NCI-H460 (cell line): ENCODE results near the gene MTHFD1L. TPM values are rescaled to one million over a fixed set of nuclear protein-coding genes. Genes with fewer than 3 reads are reported as not detected.
"Not testable (repeated sequence)": the region's sequence is repeated elsewhere in the genome, so short reads cannot be mapped to it uniquely, and the experiment has no call there.

Experiments used
- DNase-seq: peaks from one replicate; pipeline ENCODE4 v3.0.0-alpha.2; 2016; ENCODE audit warnings: low read depth; ENCODE audit errors: extremely low read depth
- total RNA-seq: library from RNA; depleted of rRNA; stranded (reverse); fragments of >200 nt; shearing (Covaris generic); gene quantifications from 2 replicates; pipeline ENCODE4 v1.2.3, GENCODE V29; 2014

The MTHFD1L gene
- total RNA-seq, 1 experiment from 2014 or later = 46.2 TPM

- no peak for DNase-seq
These were observed 195.4 kb downstream of the MTHFD1L start for GRCh38 chr6:151060766-151061531.

- DNase-seq = no peak
These were observed 197.8 kb downstream of the MTHFD1L start for GRCh38 chr6:151063352-151063751.

- no peak for DNase-seq
These were observed 198.5 kb downstream of the MTHFD1L start for GRCh38 chr6:151063842-151064647.

- no peak for DNase-seq
These were observed 199.7 kb downstream of the MTHFD1L start for GRCh38 chr6:151065027-151065815.

DNA sequence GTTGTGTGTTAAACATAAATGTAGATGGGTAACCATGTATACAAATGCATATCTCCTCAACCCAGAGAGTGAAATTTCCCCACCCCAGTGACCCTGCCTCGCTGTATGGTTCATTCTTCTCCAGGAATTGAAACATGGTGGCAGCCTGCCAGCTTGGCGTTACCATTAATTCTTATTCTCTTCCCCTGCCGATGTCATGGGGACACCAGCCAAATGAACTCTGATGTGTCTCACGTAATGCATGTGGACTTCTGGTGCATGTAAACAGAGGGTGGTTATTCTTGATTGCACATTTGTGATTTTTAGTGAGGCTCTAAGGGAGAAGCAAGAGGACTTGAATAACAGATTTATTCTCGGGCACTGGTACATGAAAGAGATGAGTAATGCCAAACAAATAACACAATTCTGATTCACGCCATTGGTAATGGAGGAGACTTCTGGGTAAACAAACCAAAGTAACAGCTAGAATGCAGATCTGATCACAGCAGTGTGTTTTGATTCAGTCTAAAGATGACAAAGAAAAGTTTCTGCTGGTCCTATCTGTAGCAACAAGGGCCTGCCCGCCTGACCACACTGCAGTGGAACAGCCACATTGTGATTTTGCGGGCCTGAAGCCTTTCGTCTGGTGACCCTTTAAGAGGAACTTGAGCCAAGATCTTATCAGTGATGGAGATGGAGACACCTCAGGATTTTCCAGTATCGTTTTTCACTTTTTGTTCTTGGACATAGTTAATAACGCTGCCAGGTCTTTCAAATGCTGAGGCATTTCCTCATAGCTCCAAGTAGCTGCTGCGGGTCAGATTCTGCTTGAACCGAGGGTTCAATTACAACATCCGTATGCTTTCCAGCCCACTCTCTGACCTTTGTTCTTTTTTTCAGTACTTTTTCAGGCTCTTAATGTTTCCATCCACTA is 202.4 kb downstream of the MTHFD1L start:
- DNase-seq = peak; percentile 93

GRCh38 chr6:151068761-151069312 is 203.3 kb downstream of the MTHFD1L start:
- DNase-seq = no peak

GRCh38 chr6:151069641-151070040 is 204.1 kb downstream of the MTHFD1L start:
- no peak for DNase-seq

GRCh38 chr6:151070631-151071051 is 205.1 kb downstream of the MTHFD1L start:
- no peak for DNase-seq

DNA sequence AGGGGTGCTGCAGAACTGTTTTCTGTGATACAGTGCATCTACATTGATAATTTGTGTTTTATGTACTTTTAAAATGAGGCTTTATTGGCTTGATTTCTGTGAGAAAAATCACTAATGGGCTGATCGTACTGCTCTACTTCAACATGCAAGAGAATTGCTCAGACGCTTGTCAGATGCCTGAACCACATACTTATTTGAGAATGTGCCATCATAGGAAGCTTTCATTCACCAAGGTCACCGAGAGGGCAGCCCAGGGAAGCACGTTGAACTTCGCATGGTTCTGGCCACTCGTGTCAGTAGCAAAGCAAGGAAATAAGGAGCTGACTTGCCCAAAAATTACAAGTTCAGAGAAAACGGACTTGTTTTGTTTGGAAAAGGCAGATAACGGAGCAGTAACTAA is 205.8 kb downstream of the MTHFD1L start:
- DNase-seq = no peak

- DNase-seq = no peak
These were observed 207.6 kb downstream of the MTHFD1L start for GRCh38 chr6:151073146-151073545.

DNA sequence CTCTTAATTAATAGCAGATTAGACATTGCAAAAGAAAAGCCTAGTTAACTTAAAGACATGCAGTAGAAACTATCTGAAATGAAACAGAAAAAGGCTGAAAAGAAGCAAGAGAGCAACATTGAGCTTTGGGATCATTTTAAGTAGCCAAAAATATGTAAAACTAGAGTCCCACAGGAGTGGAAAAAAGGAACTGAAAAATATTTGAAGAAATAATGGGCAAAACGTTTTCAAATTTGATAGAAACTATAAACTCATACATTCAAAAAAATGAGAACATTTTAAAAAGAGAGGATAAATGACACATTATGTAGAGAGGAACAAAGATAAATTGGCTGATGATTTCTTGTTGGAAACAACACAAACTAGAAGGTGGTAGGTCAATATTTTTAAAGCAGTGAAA is 208.2 kb downstream of the MTHFD1L start:
- DNase-seq = no peak

DNA sequence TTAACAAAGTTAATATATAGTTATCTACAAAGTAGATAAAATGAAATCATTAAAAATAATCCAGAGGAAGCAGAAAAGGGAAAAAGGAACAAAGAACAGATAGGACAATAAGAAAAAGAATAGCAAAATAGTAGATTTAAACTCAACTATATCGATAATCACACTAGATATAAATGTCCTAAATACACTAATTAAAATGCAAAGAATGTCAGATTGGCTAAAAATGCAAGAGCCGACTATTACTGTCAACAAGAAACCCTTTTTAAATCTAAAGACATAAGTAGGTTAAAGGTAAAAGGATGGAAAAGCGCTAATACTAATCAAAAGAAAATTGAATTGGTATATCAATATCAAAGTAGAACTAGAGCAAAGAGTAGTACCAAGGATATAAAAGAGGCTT is 209.5 kb downstream of the MTHFD1L start:
- DNase-seq = no peak

GRCh38 chr6:151075527-151075926 is 210.0 kb downstream of the MTHFD1L start:
- no peak for DNase-seq

DNA sequence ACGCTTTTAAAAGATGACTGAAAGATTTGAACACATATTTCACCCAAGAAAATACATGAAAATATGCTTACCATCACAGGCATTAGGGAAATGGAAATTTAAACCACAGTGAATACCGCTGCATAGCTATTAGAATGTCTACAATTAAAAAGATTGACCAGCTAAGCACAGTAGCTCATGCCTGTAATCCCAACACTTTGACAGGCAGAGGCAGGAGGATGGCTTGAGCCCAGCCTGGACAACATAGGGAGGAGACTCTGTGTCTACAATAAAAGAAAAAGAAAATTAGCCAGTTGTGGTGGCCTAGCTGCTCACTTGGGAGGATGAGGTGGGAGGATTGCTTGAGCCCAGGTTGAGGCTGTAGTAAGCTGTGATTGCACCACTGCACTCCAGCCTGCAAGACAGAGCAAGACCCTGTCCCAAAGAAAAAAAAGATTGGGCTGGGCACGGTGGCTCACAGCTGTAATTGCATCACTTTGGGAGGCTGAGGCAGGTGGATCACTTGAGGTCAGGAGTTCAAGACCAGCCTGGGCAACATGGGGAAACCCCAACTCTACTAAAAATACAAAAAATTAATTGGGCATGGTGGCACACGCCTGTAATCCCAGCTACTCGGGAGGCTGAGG is 210.5 kb downstream of the MTHFD1L start:
- DNase-seq = no peak

GRCh38 chr6:151078655-151079054 is 213.2 kb downstream of the MTHFD1L start:
- no peak for DNase-seq

GRCh38 chr6:151081656-151082055 is 216.2 kb downstream of the MTHFD1L start:
- no peak for DNase-seq

DNA sequence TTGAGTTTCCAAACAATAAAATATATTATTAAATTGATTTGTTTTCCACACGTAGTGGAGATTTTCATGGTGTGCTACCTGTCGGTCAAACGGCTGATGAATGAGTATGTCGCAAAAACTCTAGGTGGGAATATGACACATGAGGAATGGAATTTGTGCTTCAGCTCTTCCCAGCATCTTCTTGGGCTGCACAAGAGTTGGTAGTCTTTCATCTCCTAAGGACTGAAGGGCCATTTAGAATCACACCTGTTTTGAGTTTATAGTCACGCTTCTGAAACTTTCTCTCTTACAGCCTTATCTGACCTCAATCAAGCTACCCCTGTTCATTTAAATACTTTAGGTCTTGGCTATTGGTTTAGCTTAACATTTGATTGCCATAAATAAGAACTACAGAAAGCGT is 216.6 kb downstream of the MTHFD1L start:
- DNase-seq = no peak

DNA sequence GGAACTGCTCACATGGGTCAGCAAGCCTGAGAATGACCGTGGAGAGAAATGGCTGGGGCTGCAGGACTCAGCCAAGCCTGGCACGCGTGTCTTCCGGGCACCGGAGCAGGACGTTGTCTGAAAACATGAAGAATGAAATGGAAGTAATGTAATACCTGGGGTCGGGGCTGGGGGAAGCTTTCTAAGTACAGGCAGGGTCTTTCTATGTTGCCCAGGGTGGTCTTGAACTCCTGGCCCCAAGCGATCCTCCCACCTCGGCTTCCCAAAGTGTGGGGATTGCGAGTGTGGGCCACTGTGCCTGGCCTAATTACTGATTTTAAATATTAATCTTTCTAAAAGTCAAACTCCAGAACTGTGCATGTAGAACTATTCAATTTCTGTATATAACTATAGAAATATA is 218.8 kb downstream of the MTHFD1L start:
- no peak for DNase-seq

DNA sequence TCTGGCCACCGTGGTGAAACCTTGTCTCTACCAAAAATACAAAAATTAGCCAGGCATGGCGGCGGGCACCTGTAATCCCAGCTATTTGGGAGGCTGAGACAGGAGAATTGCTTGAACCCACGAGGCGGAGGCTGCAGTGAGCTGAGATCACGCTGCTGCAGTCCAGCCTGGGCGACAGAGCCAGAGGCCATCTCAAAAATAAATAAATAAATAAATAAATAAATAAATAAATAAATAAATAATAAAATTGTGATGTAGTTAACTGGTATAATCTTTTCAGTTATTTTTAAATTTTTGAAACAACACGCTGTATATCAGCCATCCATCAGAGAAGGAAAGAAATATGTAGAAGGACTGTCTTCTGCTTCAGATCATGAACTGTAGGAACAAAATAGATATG is 221.6 kb downstream of the MTHFD1L start:
- not testable (repeated sequence) for DNase-seq
